ENCODE results near the gene KISS1R. TPM values are rescaled to one million over a fixed set of nuclear protein-coding genes. Genes with fewer than 3 reads are reported as not detected.

The KISS1R gene
- total RNA-seq, 2 experiments from 2014 or later = 1.5 to 1.6 TPM

DNA sequence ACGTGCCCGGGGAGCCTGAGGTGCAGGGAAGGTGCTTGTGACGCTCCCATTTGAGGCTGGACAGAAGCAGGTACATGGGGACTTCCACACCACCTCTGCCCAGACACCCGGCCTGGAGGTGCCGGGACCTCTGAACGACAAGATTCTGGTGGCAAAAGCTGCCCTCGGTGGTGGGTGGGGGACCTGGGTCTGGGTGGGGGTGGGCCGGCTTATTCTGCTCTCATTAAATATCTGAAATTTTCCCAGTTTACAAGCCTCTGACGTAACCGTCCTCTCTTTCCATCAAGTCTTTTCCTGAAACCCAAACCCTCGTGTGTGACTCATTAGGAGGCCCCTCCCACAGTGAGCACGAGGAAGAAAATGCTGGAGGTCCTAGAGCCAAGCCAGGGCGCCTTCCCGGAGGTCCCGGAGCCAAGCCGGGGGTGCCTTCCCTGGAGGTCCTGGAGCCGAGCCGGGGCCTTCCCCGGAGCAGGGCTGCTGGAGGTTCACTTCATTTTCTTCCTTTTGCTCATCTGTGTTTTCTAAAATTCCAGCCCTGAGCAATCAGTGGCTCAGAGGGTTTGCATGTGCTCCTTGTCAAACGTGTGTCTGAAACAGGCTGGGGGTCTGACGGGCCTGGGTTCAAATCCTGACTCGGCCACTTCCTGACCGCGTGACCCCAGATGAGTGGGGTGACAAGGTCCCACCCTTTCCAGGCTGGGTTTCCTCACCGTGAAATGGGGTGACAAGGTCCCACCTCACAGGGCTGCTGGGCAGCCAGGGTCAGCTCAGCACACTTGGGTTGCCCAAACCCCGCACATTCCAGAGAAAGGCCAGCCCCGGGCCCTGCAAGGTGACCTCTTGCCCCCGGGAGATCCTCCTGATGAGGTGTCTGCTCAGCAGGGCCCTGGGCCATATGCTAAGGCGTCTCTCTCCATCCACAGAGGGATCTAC, 47.6 kb upstream of the KISS1R start:
- DNase-seq = no peak
- Histone ChIP-seq H3K36me3 (ENCODE audit: insufficient read depth, low read length) (peaks cover 41% of the 10 kb centered on the region), H3K9me3 (ENCODE audit: control insufficient read depth in 1 of 2, insufficient read depth in 1 of 2, low read length in 2 of 2) (no peaks in the 10 kb centered on the region), H3K27ac (ENCODE audit: low read depth in 1 of 2, low read length in 2 of 2) (no peak overlapping the region), H3K4me1 (ENCODE audit: insufficient read depth, low read length) (peaks cover 16% of the 10 kb centered on the region), H3K27me3 (ENCODE audit: control insufficient read depth in 1 of 2, insufficient read depth in 2 of 2, low read length in 2 of 2) (no peaks in the 10 kb centered on the region), H3K4me3 (ENCODE audit: low read length) (no peak overlapping the region)
- TF ChIP-seq, protein P1, sequence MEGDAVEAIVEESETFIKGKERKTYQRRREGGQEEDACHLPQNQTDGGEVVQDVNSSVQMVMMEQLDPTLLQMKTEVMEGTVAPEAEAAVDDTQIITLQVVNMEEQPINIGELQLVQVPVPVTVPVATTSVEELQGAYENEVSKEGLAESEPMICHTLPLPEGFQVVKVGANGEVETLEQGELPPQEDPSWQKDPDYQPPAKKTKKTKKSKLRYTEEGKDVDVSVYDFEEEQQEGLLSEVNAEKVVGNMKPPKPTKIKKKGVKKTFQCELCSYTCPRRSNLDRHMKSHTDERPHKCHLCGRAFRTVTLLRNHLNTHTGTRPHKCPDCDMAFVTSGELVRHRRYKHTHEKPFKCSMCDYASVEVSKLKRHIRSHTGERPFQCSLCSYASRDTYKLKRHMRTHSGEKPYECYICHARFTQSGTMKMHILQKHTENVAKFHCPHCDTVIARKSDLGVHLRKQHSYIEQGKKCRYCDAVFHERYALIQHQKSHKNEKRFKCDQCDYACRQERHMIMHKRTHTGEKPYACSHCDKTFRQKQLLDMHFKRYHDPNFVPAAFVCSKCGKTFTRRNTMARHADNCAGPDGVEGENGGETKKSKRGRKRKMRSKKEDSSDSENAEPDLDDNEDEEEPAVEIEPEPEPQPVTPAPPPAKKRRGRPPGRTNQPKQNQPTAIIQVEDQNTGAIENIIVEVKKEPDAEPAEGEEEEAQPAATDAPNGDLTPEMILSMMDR (IDR thresholded peaks at IDR 0.05) = no peak
- H3K27me3 Mint-ChIP-seq = no peaks in the 10 kb centered on the region
- H3K36me3 Mint-ChIP-seq (ENCODE audit: low read depth) = peaks cover 28% of the 10 kb centered on the region
- intact Hi-C loops (cut with DNase I, micrococcal nuclease) = no loop called here
- ATAC-seq (ENCODE audit: poor library complexity) = no peak
- CTCF ChIA-PET = no interaction called here
- H3K4me3 Mint-ChIP-seq = no peak overlapping the region
- peaks cover 26% of the 10 kb centered on the region for H3K4me1 Mint-ChIP-seq (ENCODE audit: low read depth)
- no peak overlapping the region for H3K27ac Mint-ChIP-seq
- H3K9me3 Mint-ChIP-seq = no peaks in the 10 kb centered on the region
- POLR2A ChIA-PET = interaction anchor here (0.6 kb wide), 1 partner anchor 24 kb away, joined by 3 read pairs; the partner anchor contains the start of genes MED16 and RNU6-9

DNA sequence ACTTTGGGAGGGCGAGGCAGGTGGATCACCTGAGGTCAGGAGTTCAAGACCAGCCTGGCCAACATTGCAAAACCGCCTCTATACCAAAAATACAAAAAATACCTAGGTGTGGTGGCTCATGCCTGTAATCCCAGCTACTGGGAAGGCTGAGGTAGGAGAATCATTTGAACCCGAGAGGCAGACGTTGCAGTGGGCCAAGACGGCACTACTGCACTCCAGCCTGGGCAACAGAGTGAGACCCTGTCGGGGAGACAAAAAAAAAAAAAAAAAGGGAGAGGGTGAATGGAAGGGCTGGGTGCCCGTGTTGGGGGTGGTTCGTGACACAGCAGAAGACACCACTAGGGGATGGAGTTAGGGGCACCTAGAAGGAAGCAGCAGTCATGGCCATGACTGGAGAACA, 46.8 kb upstream of the KISS1R start:
- POLR2A ChIA-PET = no interaction called here
- TF ChIP-seq, protein P1 (IDR thresholded peaks at IDR 0.05) = no peak
- H3K27me3 Mint-ChIP-seq = no peaks in the 10 kb centered on the region
- CTCF ChIA-PET = interaction anchor here (1.1 kb wide), 1 partner anchor 370 kb away, joined by 3 read pairs; no protein-coding TSS in a partner anchor
- Histone ChIP-seq H3K4me3 (ENCODE audit: low read length) (no peak overlapping the region), H3K36me3 (ENCODE audit: insufficient read depth, low read length) (peaks cover 41% of the 10 kb centered on the region), H3K4me1 (ENCODE audit: insufficient read depth, low read length) (peaks cover 16% of the 10 kb centered on the region), H3K27ac (ENCODE audit: low read depth in 1 of 2, low read length in 2 of 2) (no peak overlapping the region), H3K27me3 (ENCODE audit: control insufficient read depth in 1 of 2, insufficient read depth in 2 of 2, low read length in 2 of 2) (no peaks in the 10 kb centered on the region), H3K9me3 (ENCODE audit: control insufficient read depth in 1 of 2, insufficient read depth in 1 of 2, low read length in 2 of 2) (no peaks in the 10 kb centered on the region)
- H3K9me3 Mint-ChIP-seq = no peaks in the 10 kb centered on the region
- peaks cover 28% of the 10 kb centered on the region for H3K36me3 Mint-ChIP-seq (ENCODE audit: low read depth)
- peaks cover 22% of the 10 kb centered on the region for H3K4me1 Mint-ChIP-seq (ENCODE audit: low read depth)
- intact Hi-C loops (cut with DNase I, micrococcal nuclease) = no loop called here
- DNase-seq (no peak), ATAC-seq (ENCODE audit: poor library complexity) (no peak)
- H3K4me3 Mint-ChIP-seq = peak overlapping the region; percentile 4
- peak overlapping the region; percentile 76 for H3K27ac Mint-ChIP-seq

DNA sequence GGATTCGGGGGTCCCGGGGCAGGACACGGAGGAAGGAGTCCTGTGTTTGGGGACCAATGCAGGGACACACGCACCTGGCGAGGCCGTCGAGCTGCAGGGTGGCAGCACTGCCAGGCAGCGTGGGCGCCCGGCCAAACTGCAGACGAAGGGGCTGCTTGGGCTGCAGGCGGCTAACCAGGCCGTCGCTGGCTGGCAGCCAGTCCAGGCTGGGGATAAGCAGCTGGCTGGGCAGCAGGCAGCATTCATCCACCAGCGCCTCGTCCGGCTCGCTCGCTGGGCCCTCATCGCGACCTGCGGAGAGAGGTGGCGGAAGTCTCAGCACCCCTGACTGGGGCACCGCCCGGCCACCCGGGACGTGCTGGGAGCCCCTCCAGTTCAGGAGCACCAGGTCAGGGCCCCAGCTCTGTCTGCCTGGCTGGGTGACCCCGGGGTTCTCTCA, 46.2 kb upstream of the KISS1R start:
- peaks cover 16% of the 10 kb centered on the region for H3K4me1 ChIP-seq (ENCODE audit: insufficient read depth, low read length)
- ATAC-seq (ENCODE audit: poor library complexity) = no peak
- peaks cover 43% of the 10 kb centered on the region for H3K36me3 ChIP-seq (ENCODE audit: insufficient read depth, low read length)
- H3K9me3 ChIP-seq (ENCODE audit: control insufficient read depth in 1 of 2, insufficient read depth in 1 of 2, low read length in 2 of 2) = no peaks in the 10 kb centered on the region
- TF ChIP-seq, protein P1 (IDR thresholded peaks at IDR 0.05) = no peak
- Mint-ChIP-seq H3K36me3 (ENCODE audit: low read depth) (peaks cover 33% of the 10 kb centered on the region), H3K27me3 (no peaks in the 10 kb centered on the region), H3K27ac (peak overlapping the region; percentile 51), H3K4me1 (ENCODE audit: low read depth) (peaks cover 18% of the 10 kb centered on the region), H3K4me3 (no peak overlapping the region), H3K9me3 (no peaks in the 10 kb centered on the region)
- no peak overlapping the region for H3K4me3 ChIP-seq (ENCODE audit: low read length)
- ChIA-PET CTCF (interaction anchor here (1.1 kb wide), 1 partner anchor 370 kb away, joined by 3 read pairs; no protein-coding TSS in a partner anchor), POLR2A (no interaction called here)
- no peak overlapping the region for H3K27ac ChIP-seq (ENCODE audit: low read depth in 1 of 2, low read length in 2 of 2)
- no peak for DNase-seq
- intact Hi-C loops (cut with DNase I, micrococcal nuclease) = no loop called here
- H3K27me3 ChIP-seq (ENCODE audit: control insufficient read depth in 1 of 2, insufficient read depth in 2 of 2, low read length in 2 of 2) = no peaks in the 10 kb centered on the region
